Activated T-cell treated with anti-CD3 and anti-CD28 coated beads, Interleukin-2, amount 50 U/mL, for 24 hours (primary cell): ENCODE data around the gene SKAP1.
A peak's percentile ranks its signal among the peaks of the same experiment; 100 is the strongest.

ENCODE experiments used
- DNase-seq: peaks from one replicate; pipeline ENCODE4 v3.0.0-alpha.2; 2020
- H3K27ac Mint-ChIP-seq: 2 replicates; pipeline ENCODE4 v1.8.0; 2020; ENCODE audit warnings: mild to moderate bottlenecking, mixed read lengths
- H3K27me3 Mint-ChIP-seq: 2 replicates; pipeline ENCODE4 v1.8.0; 2020; ENCODE audit warnings: mixed read lengths
- H3K36me3 Mint-ChIP-seq: 2 replicates; pipeline ENCODE4 v1.8.0; 2020; ENCODE audit warnings: low read depth, mixed read lengths
- H3K4me1 Mint-ChIP-seq: 2 replicates; pipeline ENCODE4 v1.8.0; 2020; ENCODE audit warnings: low read depth, mixed read lengths
- H3K4me3 Mint-ChIP-seq: 2 replicates; pipeline ENCODE4 v1.8.0; 2020; ENCODE audit warnings: mild to moderate bottlenecking, moderate library complexity, mixed read lengths
- H3K9me3 Mint-ChIP-seq: 2 replicates; pipeline ENCODE4 v1.8.0; 2020; ENCODE audit warnings: mixed read lengths

The SKAP1 gene

GRCh38 chr17:48241770-48242497, 188.1 kb downstream of the SKAP1 start:
- no peak for DNase-seq
- Mint-ChIP-seq H3K4me1 (peaks cover 81% of the 10 kb centered on the region), H3K9me3 (no peaks in the 10 kb centered on the region), H3K27me3 (no peaks in the 10 kb centered on the region), H3K27ac (peak overlapping the region; percentile 68), H3K4me3 (no peak overlapping the region), H3K36me3 (peaks cover 12% of the 10 kb centered on the region)

GRCh38 chr17:48241131-48241591, 188.9 kb downstream of the SKAP1 start:
- Mint-ChIP-seq H3K9me3 (no peaks in the 10 kb centered on the region), H3K36me3 (peaks cover 12% of the 10 kb centered on the region), H3K27ac (peak overlapping the region; percentile 68), H3K27me3 (no peaks in the 10 kb centered on the region), H3K4me3 (peak overlapping the region; percentile 2), H3K4me1 (peaks cover 82% of the 10 kb centered on the region)
- DNase-seq: no peak

GRCh38 chr17:48240562-48241130, 189.4 kb downstream of the SKAP1 start:
- no peaks in the 10 kb centered on the region for H3K27me3 Mint-ChIP-seq
- peaks cover 81% of the 10 kb centered on the region for H3K4me1 Mint-ChIP-seq
- H3K27ac Mint-ChIP-seq: peak overlapping the region; percentile 68
- H3K9me3 Mint-ChIP-seq: no peaks in the 10 kb centered on the region
- H3K4me3 Mint-ChIP-seq: no peak overlapping the region
- DNase-seq: no peak
- H3K36me3 Mint-ChIP-seq: peaks cover 12% of the 10 kb centered on the region

GRCh38 chr17:48240122-48240521, 189.9 kb downstream of the SKAP1 start:
- Mint-ChIP-seq H3K9me3 (no peaks in the 10 kb centered on the region), H3K27me3 (no peaks in the 10 kb centered on the region), H3K27ac (no peak overlapping the region), H3K4me1 (peaks cover 76% of the 10 kb centered on the region), H3K36me3 (peaks cover 14% of the 10 kb centered on the region), H3K4me3 (no peak overlapping the region)
- DNase-seq: no peak

GRCh38 chr17:48239603-48239995, 190.4 kb downstream of the SKAP1 start:
- Mint-ChIP-seq H3K27me3 (no peaks in the 10 kb centered on the region), H3K27ac (no peak overlapping the region), H3K36me3 (peaks cover 16% of the 10 kb centered on the region), H3K4me1 (peaks cover 71% of the 10 kb centered on the region), H3K4me3 (no peak overlapping the region), H3K9me3 (no peaks in the 10 kb centered on the region)
- DNase-seq: no peak

GRCh38 chr17:48238933-48239602, 190.9 kb downstream of the SKAP1 start:
- Mint-ChIP-seq H3K4me1 (peaks cover 66% of the 10 kb centered on the region), H3K4me3 (no peak overlapping the region), H3K36me3 (peaks cover 16% of the 10 kb centered on the region), H3K27me3 (no peaks in the 10 kb centered on the region), H3K27ac (peak overlapping the region; percentile 48), H3K9me3 (no peaks in the 10 kb centered on the region)
- no peak for DNase-seq

GRCh38 chr17:48237456-48237855, 192.6 kb downstream of the SKAP1 start:
- no peak for DNase-seq
- no peaks in the 10 kb centered on the region for H3K9me3 Mint-ChIP-seq
- H3K27ac Mint-ChIP-seq: no peak overlapping the region
- H3K4me3 Mint-ChIP-seq: no peak overlapping the region
- peaks cover 21% of the 10 kb centered on the region for H3K36me3 Mint-ChIP-seq
- H3K4me1 Mint-ChIP-seq: peaks cover 55% of the 10 kb centered on the region
- H3K27me3 Mint-ChIP-seq: no peaks in the 10 kb centered on the region

- H3K4me1 Mint-ChIP-seq: peaks cover 47% of the 10 kb centered on the region
- DNase-seq: no peak
- H3K4me3 Mint-ChIP-seq: no peak overlapping the region
- H3K27ac Mint-ChIP-seq: no peak overlapping the region
- H3K36me3 Mint-ChIP-seq: peaks cover 21% of the 10 kb centered on the region
- H3K27me3 Mint-ChIP-seq: no peaks in the 10 kb centered on the region
- no peaks in the 10 kb centered on the region for H3K9me3 Mint-ChIP-seq
These were observed 193.3 kb downstream of the SKAP1 start for GRCh38 chr17:48236681-48237134.

GRCh38 chr17:48234922-48235321, 195.1 kb downstream of the SKAP1 start:
- no peaks in the 10 kb centered on the region for H3K9me3 Mint-ChIP-seq
- no peak overlapping the region for H3K27ac Mint-ChIP-seq
- H3K4me1 Mint-ChIP-seq: peaks cover 33% of the 10 kb centered on the region
- H3K36me3 Mint-ChIP-seq: peaks cover 21% of the 10 kb centered on the region
- H3K4me3 Mint-ChIP-seq: no peak overlapping the region
- DNase-seq: no peak
- no peaks in the 10 kb centered on the region for H3K27me3 Mint-ChIP-seq

- H3K9me3 Mint-ChIP-seq: no peaks in the 10 kb centered on the region
- H3K27ac Mint-ChIP-seq: no peak overlapping the region
- DNase-seq: no peak
- H3K4me3 Mint-ChIP-seq: no peak overlapping the region
- peaks cover 13% of the 10 kb centered on the region for H3K4me1 Mint-ChIP-seq
- peaks cover 13% of the 10 kb centered on the region for H3K36me3 Mint-ChIP-seq
- H3K27me3 Mint-ChIP-seq: no peaks in the 10 kb centered on the region
These were observed 197.7 kb downstream of the SKAP1 start for GRCh38 chr17:48231995-48232959.

GRCh38 chr17:48229936-48230335, 200.1 kb downstream of the SKAP1 start:
- no peak overlapping the region for H3K4me3 Mint-ChIP-seq
- no peaks in the 10 kb centered on the region for H3K27me3 Mint-ChIP-seq
- no peaks in the 10 kb centered on the region for H3K9me3 Mint-ChIP-seq
- no peak for DNase-seq
- H3K27ac Mint-ChIP-seq: no peak overlapping the region
- H3K36me3 Mint-ChIP-seq: peaks cover 9% of the 10 kb centered on the region
- peaks cover 14% of the 10 kb centered on the region for H3K4me1 Mint-ChIP-seq

GRCh38 chr17:48228720-48229119, 201.3 kb downstream of the SKAP1 start:
- Mint-ChIP-seq H3K36me3 (peaks cover 9% of the 10 kb centered on the region), H3K27ac (no peak overlapping the region), H3K4me3 (no peak overlapping the region), H3K9me3 (no peaks in the 10 kb centered on the region), H3K4me1 (peaks cover 19% of the 10 kb centered on the region), H3K27me3 (no peaks in the 10 kb centered on the region)
- DNase-seq: no peak

- no peak overlapping the region for H3K27ac Mint-ChIP-seq
- DNase-seq: no peak
- H3K9me3 Mint-ChIP-seq: no peaks in the 10 kb centered on the region
These were observed 204.1 kb downstream of the SKAP1 start for GRCh38 chr17:48225725-48226567.

More at GRCh38 chr17:48225725-48226567, 204.1 kb downstream of the SKAP1 start:
- no peaks in the 10 kb centered on the region for H3K27me3 Mint-ChIP-seq
- H3K36me3 Mint-ChIP-seq: peaks cover 7% of the 10 kb centered on the region
- H3K4me1 Mint-ChIP-seq: peaks cover 16% of the 10 kb centered on the region
- no peak overlapping the region for H3K4me3 Mint-ChIP-seq
